LNCaP clone FGC (cell line): ENCODE data around the gene NPFFR2.

ENCODE experiments used
- DNase-seq: peaks from one replicate; pipeline ENCODE4 v3.0.0-alpha.2; 2011; ENCODE audit warnings: low read depth
- H3K4me3 ChIP-seq: 2 replicates; pipeline ENCODE4 v1.5.1; 2011; ENCODE audit warnings: mild to moderate bottlenecking, low read depth, low read length, control low read depth
- CTCF ChIP-seq: IDR thresholded peaks from 2 replicates; pipeline ENCODE4 v1.5.1; 2012; ENCODE audit warnings: mild to moderate bottlenecking; ENCODE audit not compliant: control insufficient read depth, insufficient read depth; ENCODE audit errors: extremely low read depth

NPFFR2 gene

GRCh38 chr4:72031868-72032608 is at the start of gene NPFFR2:
Gene NPFFR2 (plus strand): TSS chr4:72032000. CDS start chr4:72128592, 96,592 bp downstream.
- H3K4me3 ChIP-seq, result no peak within 1 kb of the TSS; the same call in 1 of the 2 replicates
- no peak for TF ChIP-seq CTCF
- DNase-seq, result no peak

- TF ChIP-seq CTCF, result no peak
- no peak overlapping the region for H3K4me3 ChIP-seq
- DNase-seq, result no peak
These were observed 39.1 kb upstream of the NPFFR2 start for GRCh38 chr4:71992571-71993312.

GRCh38 chr4:71994559-71994958 is 37.2 kb upstream of the NPFFR2 start:
- no peak overlapping the region for H3K4me3 ChIP-seq
- DNase-seq, result no peak
- TF ChIP-seq CTCF, result no peak

- H3K4me3 ChIP-seq, result no peak overlapping the region
- no peak for TF ChIP-seq CTCF
These were observed 36.5 kb upstream of the NPFFR2 start for GRCh38 chr4:71995297-71995696.

GRCh38 chr4:72006586-72006985 is 25.2 kb upstream of the NPFFR2 start:
- no peak for TF ChIP-seq CTCF
- H3K4me3 ChIP-seq, result no peak overlapping the region
- DNase-seq, result no peak

More at GRCh38 chr4:71995297-71995696, 36.5 kb upstream of the NPFFR2 start:
- no peak for DNase-seq

- H3K4me3 ChIP-seq, result no peak overlapping the region
- no peak for TF ChIP-seq CTCF
- no peak for DNase-seq
These were observed 19.9 kb upstream of the NPFFR2 start for GRCh38 chr4:72011906-72012305.
